Neutrophil (primary cell): ENCODE results near the gene PDE3A.

Source experiments
- H3K27ac ChIP-seq: fragments of 200-600 bp; sonication (generic); 2 replicates; pipeline ENCODE4 v1.5.1; 2016; ENCODE audit warnings: mild to moderate bottlenecking, moderate library complexity
- H3K27me3 ChIP-seq: fragments of 200-600 bp; sonication (generic); 2 replicates; pipeline ENCODE4 v1.6.0; 2016; ENCODE audit warnings: mild to moderate bottlenecking
- H3K36me3 ChIP-seq: fragments of 200-600 bp; sonication (generic); 2 replicates; pipeline ENCODE4 v1.5.1; 2017
- H3K4me1 ChIP-seq, 2 experiments: fragments of 200-600 bp in 1 of 2; sonication (generic) in 1 of 2; 1 replicate in 1 of 2; 2 replicates in 1 of 2; pipeline versions ENCODE4 v1.5.1 to v1.6.1; 2013 to 2016; ENCODE audit warnings: low read depth in 1 of 2, low read length in 1 of 2, mild to moderate bottlenecking in 1 of 2, moderate library complexity in 1 of 2; ENCODE audit not compliant: control insufficient read depth in 1 of 2, insufficient read depth in 1 of 2
- H3K4me3 ChIP-seq, 2 experiments: fragments of 200-600 bp in 1 of 2; sonication (generic) in 1 of 2; 1 replicate in 1 of 2; 2 replicates in 1 of 2; pipeline ENCODE4 v1.5.1; 2013 to 2016; ENCODE audit warnings: low read depth in 1 of 2, low read length in 1 of 2, mild to moderate bottlenecking in 1 of 2, moderate library complexity in 1 of 2
- H3K9me3 ChIP-seq: fragments of 200-600 bp; sonication (generic); 2 replicates; pipeline ENCODE4 v1.5.1; 2016
- TF ChIP-seq, protein P1 (sequence below): fragments of 200-600 bp; sonication (generic); IDR thresholded peaks from 2 replicates; pipeline ENCODE4 v1.5.1; 2016; ENCODE audit warnings: antibody characterized with exemption

Gene PDE3A

DNA sequence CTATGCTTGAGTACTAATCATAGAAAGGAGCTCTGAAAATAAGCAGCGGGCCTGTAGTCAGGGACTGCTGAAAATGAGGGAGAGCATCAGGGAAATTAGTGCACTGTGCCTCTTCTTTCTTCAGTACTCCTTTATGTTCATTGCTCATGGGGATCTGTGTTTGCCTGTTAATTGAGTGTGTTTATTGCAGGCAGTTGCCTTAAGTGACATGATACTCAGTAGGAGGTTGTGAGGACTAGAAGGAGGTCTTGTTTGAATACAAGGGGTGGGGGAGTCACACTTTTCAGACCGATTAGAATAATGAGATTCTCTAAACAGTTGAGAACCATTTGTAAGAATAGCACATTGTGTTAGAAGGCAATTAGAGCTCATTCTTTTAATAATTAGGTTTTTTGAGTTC, 224.2 kb downstream of the PDE3A start:
- Histone ChIP-seq H3K36me3 (no peaks in the 10 kb centered on the region), H3K9me3 (no peaks in the 10 kb centered on the region), H3K27ac (no peak overlapping the region), H3K4me1 (peaks cover 11 to 23% of the 10 kb centered on the region in 2 experiments), H3K4me3 (no peak overlapping the region), H3K27me3 (no peaks in the 10 kb centered on the region)
- TF ChIP-seq, protein P1, sequence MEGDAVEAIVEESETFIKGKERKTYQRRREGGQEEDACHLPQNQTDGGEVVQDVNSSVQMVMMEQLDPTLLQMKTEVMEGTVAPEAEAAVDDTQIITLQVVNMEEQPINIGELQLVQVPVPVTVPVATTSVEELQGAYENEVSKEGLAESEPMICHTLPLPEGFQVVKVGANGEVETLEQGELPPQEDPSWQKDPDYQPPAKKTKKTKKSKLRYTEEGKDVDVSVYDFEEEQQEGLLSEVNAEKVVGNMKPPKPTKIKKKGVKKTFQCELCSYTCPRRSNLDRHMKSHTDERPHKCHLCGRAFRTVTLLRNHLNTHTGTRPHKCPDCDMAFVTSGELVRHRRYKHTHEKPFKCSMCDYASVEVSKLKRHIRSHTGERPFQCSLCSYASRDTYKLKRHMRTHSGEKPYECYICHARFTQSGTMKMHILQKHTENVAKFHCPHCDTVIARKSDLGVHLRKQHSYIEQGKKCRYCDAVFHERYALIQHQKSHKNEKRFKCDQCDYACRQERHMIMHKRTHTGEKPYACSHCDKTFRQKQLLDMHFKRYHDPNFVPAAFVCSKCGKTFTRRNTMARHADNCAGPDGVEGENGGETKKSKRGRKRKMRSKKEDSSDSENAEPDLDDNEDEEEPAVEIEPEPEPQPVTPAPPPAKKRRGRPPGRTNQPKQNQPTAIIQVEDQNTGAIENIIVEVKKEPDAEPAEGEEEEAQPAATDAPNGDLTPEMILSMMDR: no peak

DNA sequence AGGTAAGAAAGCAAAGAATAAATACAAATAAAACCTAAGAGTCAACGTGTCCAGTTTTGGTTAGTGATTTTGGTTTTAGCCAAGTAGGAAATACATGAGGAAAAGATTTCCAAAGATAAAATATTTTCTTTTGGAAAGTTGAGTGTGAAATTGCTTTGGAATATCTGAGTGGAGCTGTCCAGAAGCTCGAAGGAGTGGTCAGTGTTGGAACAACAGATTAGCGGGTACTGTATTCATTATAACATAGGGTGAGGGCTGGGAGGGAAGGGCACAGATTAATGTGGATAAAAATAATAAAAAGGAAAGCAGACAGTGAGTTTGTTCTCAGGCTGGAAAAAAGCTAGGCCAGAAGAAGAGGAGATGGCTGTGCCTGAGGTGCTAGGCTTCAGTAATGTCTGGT, 225.3 kb downstream of the PDE3A start:
- no peaks in the 10 kb centered on the region for H3K9me3 ChIP-seq
- no peaks in the 10 kb centered on the region for H3K27me3 ChIP-seq
- TF ChIP-seq, protein P1: no peak
- no peak overlapping the region for H3K4me3 ChIP-seq
- no peak overlapping the region for H3K27ac ChIP-seq
- peaks cover 12 to 29% of the 10 kb centered on the region in 2 experiments for H3K4me1 ChIP-seq
- no peaks in the 10 kb centered on the region for H3K36me3 ChIP-seq

DNA sequence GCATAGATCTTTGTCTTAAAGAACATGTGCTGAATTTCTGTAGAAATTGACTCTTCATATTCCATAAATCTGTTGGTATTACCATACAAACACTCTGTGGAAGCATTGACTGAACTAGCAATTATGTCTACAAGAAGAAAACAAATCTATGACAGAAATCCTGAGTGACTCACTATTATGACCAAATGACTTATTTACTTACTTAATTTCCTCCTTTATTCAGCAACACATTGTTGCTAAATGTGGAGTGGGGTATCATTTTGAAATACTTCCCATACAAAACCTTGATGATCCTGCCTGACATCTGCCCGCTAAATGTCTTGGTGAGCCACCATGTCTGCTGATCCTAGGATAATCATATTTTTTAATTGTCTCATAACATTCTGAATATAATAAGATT, 227.7 kb downstream of the PDE3A start:
- Histone ChIP-seq H3K4me1 (peaks cover 22 to 42% of the 10 kb centered on the region in 2 experiments), H3K4me3 (no peak overlapping the region), H3K9me3 (no peaks in the 10 kb centered on the region), H3K27me3 (no peaks in the 10 kb centered on the region), H3K27ac (no peak overlapping the region), H3K36me3 (no peaks in the 10 kb centered on the region)
- TF ChIP-seq, protein P1: no peak

DNA sequence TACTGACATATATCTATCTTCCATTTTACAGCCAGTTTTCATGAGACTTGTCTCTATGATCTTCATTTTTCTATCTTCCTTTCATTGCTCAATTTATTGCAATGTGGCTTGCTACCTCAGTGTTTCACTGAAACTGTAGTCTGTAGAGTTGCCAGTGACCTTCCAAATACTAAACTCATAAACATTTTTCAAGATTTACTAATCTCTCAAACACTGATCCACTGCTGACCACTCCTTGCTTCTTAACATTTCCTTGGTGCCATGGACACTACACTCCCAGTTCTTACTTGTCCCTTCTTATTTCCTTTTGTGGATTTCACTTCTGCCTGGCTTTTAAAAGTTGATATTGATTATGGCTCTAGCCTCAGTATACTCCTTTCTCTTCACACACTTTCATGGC, 231.4 kb downstream of the PDE3A start:
- H3K4me1 ChIP-seq: peaks cover 22 to 42% of the 10 kb centered on the region in 2 experiments
- H3K27ac ChIP-seq: peak overlapping the region; percentile 63
- no peaks in the 10 kb centered on the region for H3K27me3 ChIP-seq
- no peak overlapping the region for H3K4me3 ChIP-seq
- TF ChIP-seq, protein P1: no peak
- no peaks in the 10 kb centered on the region for H3K9me3 ChIP-seq
- no peaks in the 10 kb centered on the region for H3K36me3 ChIP-seq

DNA sequence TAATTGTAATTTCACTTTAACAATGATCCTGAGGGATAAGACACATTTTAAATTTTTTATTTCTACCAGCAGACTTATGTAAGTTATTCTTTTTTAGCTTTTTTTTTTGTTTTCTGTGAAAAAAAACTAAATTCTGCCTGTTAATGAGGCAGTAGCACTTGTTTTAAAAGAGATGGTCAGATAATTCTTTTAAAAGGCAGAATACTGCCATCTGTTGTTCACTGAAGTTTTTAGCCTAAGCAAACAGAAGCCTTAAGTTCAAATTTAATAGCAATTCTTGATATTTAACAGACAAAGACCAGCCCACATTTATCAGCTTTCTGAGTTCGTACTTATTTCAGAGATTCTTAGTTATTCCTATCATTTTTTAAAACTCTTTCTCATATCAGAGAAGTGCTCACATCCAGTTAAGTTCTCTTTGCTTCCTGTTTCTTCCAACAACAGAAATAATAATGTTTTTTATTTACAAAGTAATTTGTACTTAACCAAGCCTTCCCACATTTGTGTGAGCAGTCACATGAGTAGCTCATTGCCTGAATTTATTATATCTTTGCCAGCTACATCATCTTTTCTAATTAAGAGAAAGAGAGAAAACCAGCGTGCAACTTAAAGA, 233.4 kb downstream of the PDE3A start:
- no peak overlapping the region for H3K27ac ChIP-seq
- H3K27me3 ChIP-seq: no peaks in the 10 kb centered on the region
- TF ChIP-seq, protein P1: no peak

More for the DNA sequence above, 233.4 kb downstream of the PDE3A start:
- no peak overlapping the region for H3K4me3 ChIP-seq
- no peaks in the 10 kb centered on the region for H3K36me3 ChIP-seq
- peaks cover 12 to 24% of the 10 kb centered on the region in 2 experiments for H3K4me1 ChIP-seq
- H3K9me3 ChIP-seq: no peaks in the 10 kb centered on the region
